Activated B cell treated with CpG ODN at 0.5 μM for 24 hours (primary cell): ENCODE results near the gene MGLL. TPM values are rescaled to one million over a fixed set of nuclear protein-coding genes. Genes with fewer than 3 reads are reported as not detected.

Experiments
- ATAC-seq: fragments of 200-7000 bp; cut with Tn5 transposase; one replicate; pipeline ENCODE4 v1.10.0; 2021; ENCODE audit warnings: low read depth, mild to moderate bottlenecking, moderate library complexity
- CTCF ChIA-PET: fragments of 350-600 bp; sonication (Branson Sonifier 250); formaldehyde crosslinking; loops from one replicate; lab custom pipeline; 2021; ENCODE audit warnings: antibody characterized with exemption; lab: Charles Lee
- POLR2A ChIA-PET: fragments of 350-600 bp; sonication (Branson Sonifier 250); formaldehyde crosslinking; loops from one replicate; lab custom pipeline; 2021; ENCODE audit warnings: antibody characterized with exemption; lab: Charles Lee
- DNase-seq: peaks from one replicate; pipeline ENCODE4 v3.0.0; 2022
- H3K27ac Mint-ChIP-seq: one replicate; pipeline ENCODE4 v1.8.0; 2020; ENCODE audit warnings: mixed read lengths
- H3K27me3 Mint-ChIP-seq: one replicate; pipeline ENCODE4 v1.8.0; 2021; ENCODE audit warnings: mixed read lengths
- H3K36me3 Mint-ChIP-seq: one replicate; pipeline ENCODE4 v1.8.0; 2021; ENCODE audit warnings: low read depth, mixed read lengths
- H3K4me1 Mint-ChIP-seq: one replicate; pipeline ENCODE4 v1.8.0; 2021; ENCODE audit warnings: mixed read lengths
- H3K4me3 Mint-ChIP-seq: one replicate; pipeline ENCODE4 v1.8.0; 2020; ENCODE audit warnings: mild to moderate bottlenecking, mixed read lengths
- H3K9me3 Mint-ChIP-seq: one replicate; pipeline ENCODE4 v1.8.0; 2020; ENCODE audit warnings: mixed read lengths
- CTCF ChIP-seq: fragments of 200-600 bp; IDR thresholded peaks from one replicate; pipeline ENCODE4 v1.8.0; 2022; ENCODE audit warnings: antibody characterized with exemption, mild to moderate bottlenecking
- intact Hi-C: fragments of 100-400 bp; cut with micrococcal nuclease; formaldehyde crosslinking; loops from one replicate; pipeline ENCODE4 v1.15.1; 2024
- total RNA-seq: library from RNA; stranded (reverse); gene quantifications from 2 replicates; pipeline ENCODE4 v1.2.3, GENCODE V29; 2022

MGLL gene
- total RNA-seq, 1 donor from 2014 or later, result 19.1 TPM

DNA sequence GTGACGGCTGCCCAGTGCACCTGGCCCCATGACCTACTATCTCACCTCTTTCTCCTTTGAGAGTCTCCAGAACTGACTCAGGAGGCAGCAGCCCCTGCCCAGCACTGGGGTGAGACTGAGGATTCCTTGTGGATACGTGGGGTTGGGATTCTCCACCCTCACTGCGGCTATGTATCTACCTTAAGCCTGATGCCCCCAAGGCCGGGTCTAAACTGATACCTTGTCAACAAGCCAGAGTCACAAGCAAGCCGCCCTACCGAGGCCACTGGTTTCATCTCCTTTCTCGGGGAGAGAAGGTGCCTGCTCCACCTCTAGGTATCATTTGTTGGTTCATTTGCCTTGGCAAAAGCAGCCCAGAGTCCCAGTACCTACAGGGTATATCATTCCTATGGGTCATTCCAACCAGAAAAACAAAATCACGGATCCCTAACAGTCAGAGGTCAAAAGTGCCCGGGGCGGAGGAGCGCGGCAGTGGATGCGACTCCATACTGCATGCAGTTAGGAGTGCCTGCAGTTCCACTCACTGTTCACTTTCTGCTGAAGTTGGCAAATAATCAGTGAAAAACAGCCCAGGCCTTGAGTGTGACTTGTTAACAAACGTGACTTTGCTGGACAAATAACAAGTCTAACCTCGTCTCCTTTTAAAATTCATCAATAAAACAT, 102.0 kb downstream of the MGLL start:
- ATAC-seq (no peak), DNase-seq (no peak)
- no peaks in the 10 kb centered on the region for H3K9me3 Mint-ChIP-seq
- H3K4me3 Mint-ChIP-seq, result no peak overlapping the region
- no peaks in the 10 kb centered on the region for H3K4me1 Mint-ChIP-seq
- peaks cover 2% of the 10 kb centered on the region for H3K36me3 Mint-ChIP-seq
- ChIA-PET POLR2A (no interaction called here), CTCF (no interaction called here)
- no peak overlapping the region for H3K27ac Mint-ChIP-seq
- no peaks in the 10 kb centered on the region for H3K27me3 Mint-ChIP-seq
- no peak for TF ChIP-seq CTCF
- intact Hi-C loops, result no loop called here

GRCh38 chr3:127719369-127719768, 102.9 kb downstream of the MGLL start:
- CTCF ChIA-PET, result no interaction called here
- H3K36me3 Mint-ChIP-seq, result peaks cover 2% of the 10 kb centered on the region
- intact Hi-C loops, result no loop called here
- no peak for DNase-seq
- ATAC-seq, result no peak
- POLR2A ChIA-PET, result no interaction called here
- TF ChIP-seq CTCF, result no peak
- no peak overlapping the region for H3K27ac Mint-ChIP-seq
- no peaks in the 10 kb centered on the region for H3K4me1 Mint-ChIP-seq
- no peak overlapping the region for H3K4me3 Mint-ChIP-seq
- H3K27me3 Mint-ChIP-seq, result no peaks in the 10 kb centered on the region
- no peaks in the 10 kb centered on the region for H3K9me3 Mint-ChIP-seq

- H3K4me3 Mint-ChIP-seq, result no peak overlapping the region
- no peaks in the 10 kb centered on the region for H3K4me1 Mint-ChIP-seq
- H3K27ac Mint-ChIP-seq, result no peak overlapping the region
- TF ChIP-seq CTCF, result no peak
- H3K27me3 Mint-ChIP-seq, result no peaks in the 10 kb centered on the region
- intact Hi-C loops, result no loop called here
- peaks cover 2% of the 10 kb centered on the region for H3K36me3 Mint-ChIP-seq
- ChIA-PET POLR2A (no interaction called here), CTCF (no interaction called here)
- no peak for ATAC-seq
- DNase-seq, result no peak
- no peaks in the 10 kb centered on the region for H3K9me3 Mint-ChIP-seq
These were observed 103.4 kb downstream of the MGLL start for GRCh38 chr3:127718916-127719290.

DNA sequence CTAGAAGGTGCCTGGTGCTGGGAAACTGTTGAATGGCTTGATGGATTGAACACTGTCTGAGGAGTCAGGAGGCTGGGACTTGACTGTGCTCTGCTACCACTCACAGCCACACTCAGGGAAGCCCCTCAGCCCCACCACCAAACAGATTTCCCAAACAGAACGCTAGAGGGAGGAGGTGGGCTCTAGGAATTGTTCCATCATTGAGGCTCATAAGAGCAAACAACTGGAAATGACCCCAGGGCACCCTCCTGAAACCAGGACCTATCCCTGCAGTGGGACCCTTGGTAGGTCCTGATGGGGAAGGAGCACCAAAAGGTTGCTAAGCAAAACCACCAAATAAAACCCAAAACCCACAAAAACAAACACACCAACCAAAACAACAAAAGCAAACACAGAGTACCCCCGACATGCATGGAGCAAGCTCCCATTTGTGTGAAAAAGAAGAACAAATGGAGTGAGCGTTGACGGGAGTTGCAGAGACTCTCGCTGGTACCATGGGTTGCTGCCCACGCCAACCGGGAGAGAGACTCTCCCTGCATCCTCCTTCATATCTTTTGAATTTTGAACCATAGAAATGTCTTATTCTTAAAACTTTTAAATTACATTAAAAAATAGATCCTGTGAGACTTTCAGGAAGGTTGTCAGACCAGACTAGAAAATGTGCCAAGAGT, 103.9 kb downstream of the MGLL start:
- intact Hi-C loops, result no loop called here
- no peaks in the 10 kb centered on the region for H3K4me1 Mint-ChIP-seq
- ATAC-seq, result no peak
- no peak for TF ChIP-seq CTCF
- peaks cover 2% of the 10 kb centered on the region for H3K36me3 Mint-ChIP-seq
- no peaks in the 10 kb centered on the region for H3K27me3 Mint-ChIP-seq
- no peak overlapping the region for H3K4me3 Mint-ChIP-seq
- H3K9me3 Mint-ChIP-seq, result no peaks in the 10 kb centered on the region
- ChIA-PET CTCF (no interaction called here), POLR2A (no interaction called here)
- DNase-seq, result no peak
- no peak overlapping the region for H3K27ac Mint-ChIP-seq

- no peak for ATAC-seq
- no peaks in the 10 kb centered on the region for H3K9me3 Mint-ChIP-seq
- no peak overlapping the region for H3K4me3 Mint-ChIP-seq
- peaks cover 2% of the 10 kb centered on the region for H3K36me3 Mint-ChIP-seq
- no peak for TF ChIP-seq CTCF
- no peaks in the 10 kb centered on the region for H3K27me3 Mint-ChIP-seq
- CTCF ChIA-PET, result no interaction called here
- POLR2A ChIA-PET, result interaction anchor here (0.7 kb wide), 1 partner anchor 435 kb away, joined by 7 read pairs; no protein-coding TSS in a partner anchor
- intact Hi-C loops, result no loop called here
- H3K4me1 Mint-ChIP-seq, result no peaks in the 10 kb centered on the region
- no peak overlapping the region for H3K27ac Mint-ChIP-seq
- no peak for DNase-seq
These were observed 104.7 kb downstream of the MGLL start for GRCh38 chr3:127717357-127718244.
